Fibroblast of peridontal ligament (primary cell): ENCODE measurements around the gene PRSS33.

Experiments
- DNase-seq: peaks from one replicate; pipeline ENCODE4 v3.0.0-alpha.2; 2010; ENCODE audit errors: extremely low read depth

Gene PRSS33

DNA sequence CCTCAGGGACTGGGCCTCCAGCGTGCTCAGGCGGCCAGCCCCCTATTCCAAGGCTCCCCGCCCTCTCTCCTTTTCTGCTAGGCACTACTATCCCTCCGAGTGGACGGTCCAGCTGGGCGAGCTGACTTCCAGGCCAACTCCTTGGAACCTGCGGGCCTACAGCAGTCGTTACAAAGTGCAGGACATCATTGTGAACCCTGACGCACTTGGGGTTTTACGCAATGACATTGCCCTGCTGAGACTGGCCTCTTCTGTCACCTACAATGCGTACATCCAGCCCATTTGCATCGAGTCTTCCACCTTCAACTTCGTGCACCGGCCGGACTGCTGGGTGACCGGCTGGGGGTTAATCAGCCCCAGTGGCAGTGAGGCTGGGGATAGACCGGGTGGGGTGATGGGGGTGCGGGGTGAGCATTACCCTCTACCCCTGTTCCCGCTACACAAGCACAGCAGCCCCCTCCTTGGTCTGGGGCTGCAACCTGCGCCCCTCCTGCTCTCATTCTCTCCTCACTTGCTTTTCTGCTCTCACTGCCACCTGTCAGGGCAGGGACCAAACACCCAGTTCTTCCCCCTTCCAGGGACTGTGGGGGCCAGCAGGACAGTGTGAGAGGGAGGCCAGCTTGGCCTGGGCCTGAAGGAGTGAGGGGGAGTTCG, 12.0 kb upstream of the PRSS33 start:
- DNase-seq, result no peak

GRCh38 chr16:2798723-2799204, 11.4 kb upstream of the PRSS33 start:
- DNase-seq, result no peak

DNA sequence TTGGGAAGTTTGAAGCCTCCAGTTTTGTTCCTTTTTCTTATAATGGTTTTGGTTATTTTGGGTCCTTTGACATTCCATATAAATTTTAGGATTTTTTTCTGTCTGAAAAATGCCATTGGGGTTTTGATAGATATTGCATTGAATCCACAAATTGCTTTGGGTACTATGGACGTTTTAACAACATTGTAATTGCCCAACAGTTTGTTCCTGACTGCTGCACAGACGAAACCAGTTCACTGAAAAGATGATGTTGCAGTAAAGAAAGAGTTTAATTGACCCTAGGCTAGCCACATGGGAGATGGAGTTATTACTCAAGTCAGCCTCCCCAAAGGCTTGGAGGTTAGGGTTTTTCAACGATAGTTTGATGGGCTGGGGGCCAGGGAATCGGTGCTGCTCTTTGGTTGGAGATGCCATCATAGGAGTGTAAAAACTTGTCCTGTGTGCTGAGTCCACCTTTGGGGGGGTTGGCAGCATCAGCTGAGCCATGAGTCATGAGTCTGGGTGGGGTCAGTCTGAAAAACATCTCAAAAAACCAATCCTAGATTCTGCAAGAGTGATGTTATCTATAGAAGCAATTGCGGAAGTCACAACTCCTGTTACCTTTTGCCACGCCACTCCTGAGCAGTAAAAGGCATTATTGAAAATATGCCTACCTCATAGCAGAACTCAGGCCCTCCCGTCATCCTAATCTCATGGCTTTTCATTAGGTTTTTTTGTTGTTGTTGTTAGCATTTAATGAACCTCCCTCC, 8.2 kb upstream of the PRSS33 start:
- DNase-seq, result no peak

- DNase-seq, result no peak
These were observed 5.6 kb upstream of the PRSS33 start for GRCh38 chr16:2792940-2793339.

DNA sequence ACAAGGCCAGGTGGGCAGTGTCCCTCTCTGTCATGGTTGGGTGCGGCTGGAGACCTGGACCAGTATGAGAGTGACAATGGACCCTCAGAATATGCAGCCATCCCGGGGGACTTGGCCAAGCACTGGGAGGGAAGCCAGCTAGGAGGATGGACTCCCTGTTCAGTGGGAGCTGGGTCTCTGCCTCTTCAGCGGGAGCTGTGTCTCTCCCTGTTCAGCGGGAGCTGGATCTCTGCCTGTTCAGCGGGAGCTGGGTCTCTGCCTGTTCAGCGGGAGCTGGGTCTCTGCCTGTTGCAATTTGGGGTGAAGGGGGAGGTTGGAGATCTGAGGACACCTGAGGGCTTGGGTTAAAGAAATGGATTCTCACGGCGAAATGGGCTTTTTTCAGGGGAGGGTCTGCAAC, 3.8 kb upstream of the PRSS33 start:
- DNase-seq, result no peak

- no peak for DNase-seq
These were observed 3.3 kb upstream of the PRSS33 start for GRCh38 chr16:2790631-2791030.

GRCh38 chr16:2787961-2788360, 601 bp upstream of the PRSS33 start:
- no peak for DNase-seq

GRCh38 chr16:2786826-2787151, 571 bp downstream of the PRSS33 start:
- DNase-seq, result no peak

GRCh38 chr16:2786061-2786825, 1.1 kb downstream of the PRSS33 start:
- DNase-seq, result no peak

DNA sequence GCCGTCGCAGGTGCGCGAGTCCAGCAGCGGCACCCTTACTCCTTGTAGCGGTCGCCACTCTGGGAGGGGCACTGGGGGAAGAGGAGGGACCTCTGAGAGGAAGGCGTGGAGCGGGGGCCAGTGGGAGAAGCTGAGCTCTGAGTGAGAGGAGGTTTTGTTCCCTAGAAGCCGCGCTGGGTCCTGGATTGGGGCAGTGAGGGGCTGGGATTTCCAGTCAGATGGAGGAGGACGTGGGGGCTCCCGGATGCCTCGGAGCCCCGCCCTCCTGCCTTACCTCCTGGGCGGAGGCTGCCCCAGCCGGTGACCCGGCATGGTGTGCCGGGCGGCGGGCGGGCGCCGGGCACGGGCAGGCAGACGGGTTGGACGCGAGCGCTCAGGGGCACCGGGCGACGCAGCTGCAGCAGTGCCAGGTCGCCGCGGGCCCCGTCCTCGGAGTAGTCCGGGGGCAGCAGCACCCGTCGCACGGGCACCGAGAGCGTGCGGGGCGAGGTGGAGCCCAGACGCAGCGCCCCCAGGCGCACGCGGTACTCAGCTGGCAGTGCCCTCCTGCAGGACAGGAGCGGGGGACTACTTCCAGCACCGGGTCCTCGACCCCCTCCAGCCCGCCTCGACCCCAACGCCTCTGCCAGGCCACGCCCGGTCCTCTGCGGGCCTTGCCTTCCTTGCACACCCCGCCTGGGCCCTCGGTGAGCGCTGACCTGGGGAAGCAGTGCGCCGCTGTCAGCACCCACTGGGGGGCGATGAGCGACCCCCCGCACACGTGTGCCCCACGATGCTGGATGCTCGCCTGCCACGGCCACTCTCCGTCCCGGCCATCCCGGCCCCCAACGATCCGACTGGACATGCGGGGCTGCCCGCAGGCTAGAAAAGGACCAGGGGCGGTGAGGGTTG, 2.0 kb downstream of the PRSS33 start:
- DNase-seq, result no peak

DNA sequence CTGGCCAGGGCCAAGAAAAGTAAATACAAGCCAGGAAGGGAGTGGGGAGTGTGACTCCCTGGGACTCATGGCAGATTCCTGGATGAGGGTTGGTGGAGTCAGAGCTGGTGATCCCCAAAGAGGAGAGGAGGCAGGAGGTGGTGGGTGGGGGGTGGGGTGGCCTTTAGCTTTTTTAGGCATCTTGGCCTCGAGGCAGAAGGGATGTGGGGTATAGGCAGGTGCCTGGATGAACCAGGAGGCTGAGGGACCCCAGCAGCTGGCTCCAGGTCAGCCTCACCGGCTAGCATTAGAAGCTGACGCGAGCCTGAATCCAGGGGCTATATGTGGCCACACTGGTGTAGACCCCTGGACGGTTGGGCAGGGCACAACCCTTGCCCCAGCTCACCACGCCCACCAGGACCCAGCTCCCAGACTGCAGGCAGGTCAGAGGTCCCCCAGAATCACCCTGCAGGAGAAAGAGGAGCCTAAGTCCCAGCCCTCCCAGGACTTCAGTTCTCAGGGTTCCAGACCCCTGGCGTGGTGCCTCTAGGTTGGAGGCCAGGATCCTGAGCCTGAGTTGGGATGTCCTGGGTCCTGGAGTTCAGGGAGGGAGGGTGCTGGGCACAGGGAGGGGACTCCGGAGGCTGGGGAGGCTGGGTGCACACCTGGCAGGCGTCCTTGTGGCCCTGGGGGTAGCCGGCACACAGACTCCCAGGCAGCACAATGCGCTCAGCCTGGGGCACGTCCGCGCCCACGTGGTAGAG, 2.8 kb downstream of the PRSS33 start:
- DNase-seq, result no peak

DNA sequence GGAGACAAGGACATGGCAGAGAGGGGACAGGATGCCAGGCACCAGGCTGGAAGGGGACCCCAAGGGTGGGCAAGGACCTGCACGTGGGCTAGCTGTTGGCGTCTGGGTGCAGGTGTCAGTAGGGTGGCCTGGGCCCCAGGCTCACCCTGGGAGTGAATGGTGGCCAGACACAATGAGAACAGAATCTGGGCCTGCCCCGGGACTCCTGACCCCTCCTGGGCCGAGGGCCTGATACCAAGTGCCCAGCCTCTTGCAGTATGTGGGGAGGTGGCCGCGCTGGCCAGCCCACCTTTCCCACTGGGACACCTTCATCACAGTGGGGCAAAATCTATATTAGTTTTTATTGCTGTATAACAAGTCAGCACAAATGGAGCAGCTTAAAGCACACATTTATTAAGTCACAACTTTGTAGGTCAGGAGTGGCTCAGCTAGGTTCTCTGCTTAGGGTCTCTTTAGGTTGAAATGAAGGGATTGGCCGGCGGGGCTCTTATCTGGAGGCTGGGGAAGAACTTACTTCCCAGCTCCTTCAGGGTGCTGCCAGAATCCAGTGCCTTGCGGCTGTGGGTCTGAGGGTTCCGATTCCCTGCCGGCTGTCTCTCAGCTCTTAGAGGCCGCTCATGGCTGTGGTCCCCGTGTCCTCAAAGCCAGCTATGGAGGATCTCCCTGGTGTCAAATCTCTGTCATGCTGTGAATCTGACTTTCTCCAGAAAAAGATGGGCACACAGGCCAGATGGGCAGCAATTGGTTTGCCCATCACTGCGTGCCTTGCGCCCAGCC, 3.6 kb downstream of the PRSS33 start:
- DNase-seq, result no peak

GRCh38 chr16:2782583-2783351, 4.6 kb downstream of the PRSS33 start:
- no peak for DNase-seq

DNA sequence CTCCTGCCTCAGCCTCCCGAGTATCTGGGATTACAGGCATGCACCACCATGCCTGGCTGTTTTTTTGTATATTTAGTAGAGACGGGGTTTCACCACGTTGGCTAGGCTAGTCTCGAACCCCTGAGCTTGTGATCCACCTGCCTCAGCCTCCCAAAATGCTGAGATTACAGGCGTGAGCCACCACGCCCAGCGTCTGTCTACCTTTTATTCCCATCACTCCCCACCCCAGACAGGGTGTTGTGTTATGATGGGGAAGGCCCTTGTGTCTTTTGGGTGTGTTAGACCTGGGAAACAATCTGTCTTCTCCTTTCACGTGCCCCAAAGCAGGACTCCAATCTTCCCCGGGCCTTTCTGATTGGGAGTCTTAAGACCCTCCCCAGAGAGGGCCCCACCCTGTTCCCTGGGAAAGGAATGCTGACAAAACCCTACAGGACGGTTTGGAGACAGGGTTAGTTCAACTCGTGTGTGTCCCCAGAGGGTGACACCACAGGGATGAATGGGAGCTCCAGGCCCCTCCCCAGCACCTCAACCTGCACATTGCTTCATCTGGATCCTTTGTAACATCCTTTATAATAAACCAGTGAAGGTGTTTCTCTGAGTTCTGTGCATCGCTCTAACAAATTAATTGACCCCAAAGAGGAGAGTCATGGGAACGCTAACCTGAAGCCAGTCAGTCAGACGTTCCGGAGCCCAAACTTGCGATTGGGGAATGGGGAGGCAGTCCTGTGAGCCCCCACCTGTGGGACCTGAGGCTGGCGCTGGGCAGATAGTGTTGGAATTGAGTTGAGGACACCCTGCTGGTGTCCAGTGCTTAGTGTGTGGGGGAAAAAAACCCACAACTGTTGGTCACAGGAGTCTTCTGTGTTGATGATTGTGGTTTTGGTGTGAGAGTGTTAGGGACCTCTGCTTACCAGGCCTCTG, 7.1 kb downstream of the PRSS33 start:
- no peak for DNase-seq

DNA sequence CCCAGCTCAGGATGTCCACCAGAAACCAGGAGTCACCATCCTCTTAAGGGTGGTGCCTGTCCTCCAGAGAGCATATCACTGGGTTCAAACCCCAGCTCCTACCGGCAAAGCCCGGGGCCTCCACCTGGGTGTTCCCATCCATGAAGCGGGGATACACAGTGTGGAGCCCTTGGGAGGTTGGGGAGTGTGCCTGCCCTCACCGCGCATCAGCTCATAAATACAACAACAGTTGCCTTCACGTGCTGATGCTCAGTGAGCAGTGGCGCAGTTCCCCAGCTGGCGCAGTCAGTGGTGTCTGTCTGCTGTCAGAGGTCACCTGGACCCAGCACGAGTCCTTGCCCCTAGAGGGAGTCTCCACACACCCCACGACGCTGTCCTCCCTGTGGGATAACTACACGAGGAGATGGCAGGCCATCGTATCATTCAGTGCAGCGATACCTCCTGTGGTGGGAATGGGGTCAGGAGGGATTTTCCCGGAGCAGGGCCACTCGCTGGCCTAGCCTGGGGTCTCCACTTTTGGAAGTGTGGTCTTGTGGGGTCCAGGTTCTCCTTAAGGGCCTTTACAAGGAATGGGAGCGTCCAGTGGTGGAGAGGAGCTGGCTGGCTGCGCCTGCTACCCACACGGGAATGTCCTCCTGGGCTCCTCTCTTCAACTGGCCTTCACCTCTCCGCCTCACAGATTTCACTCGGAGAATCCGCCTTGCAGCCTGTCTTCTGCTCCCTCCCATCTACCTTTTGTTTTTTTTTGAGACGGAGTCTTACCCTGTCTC, 8.0 kb downstream of the PRSS33 start:
- DNase-seq, result no peak

DNA sequence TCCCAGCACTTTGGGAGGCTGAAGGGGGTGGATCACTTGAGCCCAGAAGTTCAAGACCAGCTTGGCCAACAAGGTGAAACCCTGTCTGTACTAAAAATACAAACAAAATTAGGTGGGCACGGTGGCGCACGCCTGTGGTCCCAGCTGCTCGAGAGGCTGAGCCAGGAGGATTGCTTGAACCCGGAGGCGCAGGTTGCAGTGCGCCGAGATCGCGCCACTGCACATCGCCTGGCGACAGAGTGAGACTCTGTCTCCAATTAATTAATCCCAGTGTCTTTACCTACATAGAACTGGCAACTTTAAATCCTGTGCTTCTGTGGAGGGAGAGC, 8.8 kb downstream of the PRSS33 start:
- no peak for DNase-seq

- peak; percentile 29 for DNase-seq
These were observed 9.3 kb downstream of the PRSS33 start for GRCh38 chr16:2777903-2778629.
